Activated T-helper 1 cell treated with anti-CD3 and anti-CD28 coated beads, Interleukin-2, amount 50 U/mL, for 16 hours (primary cell): ENCODE measurements around the gene NLRC3.

ENCODE experiments used
- DNase-seq, 2 donors: peaks; one replicate each; pipeline ENCODE4 v3.0.0-alpha.2; 2020; ENCODE audit warnings: low read depth in 1 of 2, low spot score in 1 of 2

The NLRC3 gene

GRCh38 chr16:3548445-3548844 lies 28.8 kb downstream of the NLRC3 start:
- no peak for DNase-seq

GRCh38 chr16:3546986-3547682 lies 30.1 kb downstream of the NLRC3 start:
- no peak for DNase-seq

- DNase-seq = no peak
Observed at GRCh38 chr16:3542601-3543373, 34.4 kb downstream of the NLRC3 start.

GRCh38 chr16:3541527-3542155 lies 35.6 kb downstream of the NLRC3 start:
- DNase-seq = no peak

GRCh38 chr16:3538222-3538621 lies 39.0 kb downstream of the NLRC3 start:
- no peak for DNase-seq

GRCh38 chr16:3536851-3537250 lies 40.4 kb downstream of the NLRC3 start:
- no peak for DNase-seq

- no peak for DNase-seq
Observed at GRCh38 chr16:3536271-3536731, 40.9 kb downstream of the NLRC3 start.

GRCh38 chr16:3534126-3534525 lies 43.1 kb downstream of the NLRC3 start:
- no peak for DNase-seq

GRCh38 chr16:3532741-3533140 lies 44.5 kb downstream of the NLRC3 start:
- DNase-seq = no peak

GRCh38 chr16:3530371-3530914 lies 46.8 kb downstream of the NLRC3 start:
- DNase-seq = no peak

- no peak for DNase-seq
Observed at GRCh38 chr16:3529175-3529574, 48.0 kb downstream of the NLRC3 start.

- DNase-seq = no peak
Observed at GRCh38 chr16:3528406-3528805, 48.8 kb downstream of the NLRC3 start.

- DNase-seq = peak in 1 of 2 donors; percentile 16
Observed at GRCh38 chr16:3527216-3527829, 49.9 kb downstream of the NLRC3 start.

- no peak for DNase-seq
Observed at GRCh38 chr16:3525951-3526350, 51.3 kb downstream of the NLRC3 start.

- no peak for DNase-seq
Observed at GRCh38 chr16:3523281-3523680, 53.9 kb downstream of the NLRC3 start.

GRCh38 chr16:3520841-3521240 lies 56.4 kb downstream of the NLRC3 start:
- no peak for DNase-seq

- DNase-seq = no peak
Observed at GRCh38 chr16:3520413-3520812, 56.8 kb downstream of the NLRC3 start.

GRCh38 chr16:3519581-3519980 lies 57.6 kb downstream of the NLRC3 start:
- no peak for DNase-seq

GRCh38 chr16:3518986-3519348 lies 58.2 kb downstream of the NLRC3 start:
- DNase-seq = no peak

- DNase-seq = no peak
Observed at GRCh38 chr16:3518292-3518985, 58.8 kb downstream of the NLRC3 start.

- DNase-seq = no peak
Observed at GRCh38 chr16:3515897-3516296, 61.3 kb downstream of the NLRC3 start.
